A673 (cell line): ENCODE results near the gene CEP97. TPM values are rescaled to one million over a fixed set of nuclear protein-coding genes. Genes with fewer than 3 reads are reported as not detected.
A peak's percentile ranks its signal among the peaks of the same experiment; 100 is the strongest.

Experiments
- BruUV-seq: library from RNA; stranded (reverse); fragments of 400-500 nt; replicated peaks from 2 replicates; lab custom pipeline; 2021; lab: Mats Ljungman, UMichigan
- CTCF ChIA-PET: fragments of 300-600 bp; sonication (Branson Sonifier 250); formaldehyde crosslinking; loops from one replicate; lab custom pipeline; 2022; ENCODE audit warnings: antibody characterized with exemption; lab: Charles Lee
- POLR2A ChIA-PET: fragments of 300-600 bp; sonication (Branson Sonifier 250); formaldehyde crosslinking; loops from one replicate; lab custom pipeline; 2022; ENCODE audit warnings: antibody characterized with exemption; ENCODE audit not compliant: low non-redundant PET; lab: Charles Lee
- DNase-seq: peaks from one replicate; pipeline ENCODE4 v3.0.0-alpha.2; 2015; ENCODE audit warnings: low spot score
- H3K27ac ChIP-seq: fragments of 200-600 bp; sonication (generic); 2 replicates; pipeline ENCODE4 v1.5.1; 2016; ENCODE audit warnings: mixed run types, low read depth, mild to moderate bottlenecking, mixed read lengths, antibody characterized with exemption, low read length; ENCODE audit not compliant: poor library complexity, severe bottlenecking
- H3K27me3 ChIP-seq: fragments of 200-600 bp; sonication (generic); replicated peaks from 2 replicates; pipeline ENCODE4 v1.6.1; 2017; ENCODE audit warnings: mixed run types, low read depth, mild to moderate bottlenecking, mixed read lengths, antibody characterized with exemption, low read length; ENCODE audit not compliant: insufficient read depth, poor library complexity
- H3K36me3 ChIP-seq: fragments of 200-600 bp; sonication (generic); 2 replicates; pipeline ENCODE4 v1.6.1; 2016; ENCODE audit warnings: mixed run types, mild to moderate bottlenecking, mixed read lengths, antibody characterized with exemption, low read length; ENCODE audit not compliant: insufficient read depth, poor library complexity, severe bottlenecking
- H3K4me1 ChIP-seq: fragments of 200-600 bp; sonication (generic); 2 replicates; pipeline ENCODE4 v1.6.1; 2017; ENCODE audit warnings: mixed run types, mild to moderate bottlenecking, mixed read lengths, antibody characterized with exemption, low read length; ENCODE audit not compliant: insufficient read depth, poor library complexity, severe bottlenecking
- H3K4me3 ChIP-seq: fragments of 200-600 bp; sonication (generic); 2 replicates; pipeline ENCODE4 v1.5.1; 2016; ENCODE audit warnings: low read depth, mixed run types, mild to moderate bottlenecking, mixed read lengths, low read length; ENCODE audit not compliant: poor library complexity, severe bottlenecking
- H3K9me3 ChIP-seq: fragments of 200-600 bp; sonication (generic); 2 replicates; pipeline ENCODE4 v1.6.1; 2016; ENCODE audit warnings: mixed run types, low read depth, mild to moderate bottlenecking, mixed read lengths, antibody characterized with exemption, low read length; ENCODE audit not compliant: poor library complexity, severe bottlenecking
- CTCF ChIP-seq: fragments of 300-800, 200-600 bp; sonication (generic); conservative IDR thresholded peaks from 2 replicates; pipeline ENCODE4 v1.5.1; 2017; ENCODE audit warnings: low read depth, mild to moderate bottlenecking, antibody characterized with exemption, low read length, moderate library complexity, mixed read lengths
- EZH2 ChIP-seq: fragments of 200-600 bp; sonication (generic); IDR thresholded peaks from 2 replicates; pipeline ENCODE4 v1.6.1; 2017; ENCODE audit warnings: borderline replicate concordance, low read depth, mild to moderate bottlenecking, mixed read lengths, antibody characterized with exemption, low read length; ENCODE audit not compliant: poor library complexity, severe bottlenecking
- intact Hi-C: fragments of 100-400 bp; cut with micrococcal nuclease; formaldehyde crosslinking; loops from one replicate; pipeline ENCODE4 v1.10.0; 2022; ENCODE audit not compliant: unreplicated experiment
- total RNA-seq: library from RNA; stranded (reverse); gene quantifications from 2 replicates; pipeline ENCODE4 v1.2.3, GENCODE V29; 2021

Gene CEP97
- total RNA-seq, 1 experiment from 2014 or later: 19.7 TPM

- H3K9me3 ChIP-seq: no peaks in the 10 kb centered on the region
- peaks cover 38% of the 10 kb centered on the region for H3K36me3 ChIP-seq
- H3K4me1 ChIP-seq: peaks cover 23% of the 10 kb centered on the region
- ChIA-PET POLR2A (interaction anchor here (0.6 kb wide), 1 partner anchor 84 kb away, joined by 3 read pairs; no protein-coding TSS in a partner anchor), CTCF (interaction anchor here (0.5 kb wide), 2 partner anchors 18 to 197 kb away, joined by 5 read pairs; no protein-coding TSS in a partner anchor)
- intact Hi-C loops: no loop called here
- no peak for TF ChIP-seq EZH2
- no peak for TF ChIP-seq CTCF
- H3K27me3 ChIP-seq: no peaks in the 10 kb centered on the region
- peak overlapping the region; percentile 95 for H3K4me3 ChIP-seq
- H3K27ac ChIP-seq: peak overlapping the region; percentile 66
- peak; percentile 65 for DNase-seq
- no TSS peak for BruUV-seq
Measured at GRCh38 chr3:101725194-101725889, 928 bp downstream of the CEP97 start.

GRCh38 chr3:101725890-101726275 is 1.5 kb downstream of the CEP97 start:
- ChIA-PET CTCF (no interaction called here), POLR2A (no interaction called here)
- DNase-seq: no peak
- Histone ChIP-seq H3K27ac (peak overlapping the region; percentile 31), H3K36me3 (peaks cover 42% of the 10 kb centered on the region), H3K4me3 (peak overlapping the region; percentile 95), H3K9me3 (no peaks in the 10 kb centered on the region), H3K4me1 (peaks cover 19% of the 10 kb centered on the region), H3K27me3 (no peaks in the 10 kb centered on the region)
- intact Hi-C loops: no loop called here
- TF ChIP-seq EZH2 (no peak), CTCF (no peak)
- BruUV-seq: TSS peak; percentile 35

- Histone ChIP-seq H3K4me1 (peaks cover 11% of the 10 kb centered on the region), H3K36me3 (peaks cover 73% of the 10 kb centered on the region), H3K4me3 (no peak overlapping the region), H3K27me3 (no peaks in the 10 kb centered on the region), H3K27ac (no peak overlapping the region), H3K9me3 (no peaks in the 10 kb centered on the region)
- intact Hi-C loops: no loop called here
- BruUV-seq: no TSS peak
- no peak for DNase-seq
- TF ChIP-seq EZH2 (no peak), CTCF (no peak)
- ChIA-PET CTCF (no interaction called here), POLR2A (no interaction called here)
Measured at GRCh38 chr3:101729586-101729985, 5.2 kb downstream of the CEP97 start.
